GM21360 (cell line): ENCODE results near the gene PTPRT.

Experiments used
- ATAC-seq: cut with Tn5 transposase; IDR thresholded peaks from one replicate; pipeline ENCODE4 v1.9.1; 2021; ENCODE audit warnings: mild to moderate bottlenecking, moderate library complexity; ENCODE audit not compliant: unreplicated experiment

PTPRT gene

DNA sequence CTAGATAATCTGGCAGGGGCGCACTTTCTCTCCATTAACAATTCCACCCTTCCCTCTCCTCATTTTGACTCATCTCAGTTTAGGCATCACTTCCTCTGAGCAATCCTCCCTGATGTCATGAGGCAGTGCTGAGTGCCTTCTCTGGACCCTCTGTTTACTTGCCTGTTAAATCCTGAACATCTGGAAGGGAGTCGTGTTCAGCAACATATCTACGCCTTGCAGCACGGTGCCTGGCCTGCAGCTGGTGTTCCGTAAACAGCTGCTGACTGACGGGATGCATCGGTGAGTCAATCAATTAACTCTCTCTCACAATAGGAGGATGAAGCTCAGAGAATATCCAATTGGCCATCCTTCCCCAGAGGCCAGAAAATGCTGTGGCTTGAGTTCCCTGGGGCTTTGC, 613.5 kb downstream of the PTPRT start:
- ATAC-seq: no peak

DNA sequence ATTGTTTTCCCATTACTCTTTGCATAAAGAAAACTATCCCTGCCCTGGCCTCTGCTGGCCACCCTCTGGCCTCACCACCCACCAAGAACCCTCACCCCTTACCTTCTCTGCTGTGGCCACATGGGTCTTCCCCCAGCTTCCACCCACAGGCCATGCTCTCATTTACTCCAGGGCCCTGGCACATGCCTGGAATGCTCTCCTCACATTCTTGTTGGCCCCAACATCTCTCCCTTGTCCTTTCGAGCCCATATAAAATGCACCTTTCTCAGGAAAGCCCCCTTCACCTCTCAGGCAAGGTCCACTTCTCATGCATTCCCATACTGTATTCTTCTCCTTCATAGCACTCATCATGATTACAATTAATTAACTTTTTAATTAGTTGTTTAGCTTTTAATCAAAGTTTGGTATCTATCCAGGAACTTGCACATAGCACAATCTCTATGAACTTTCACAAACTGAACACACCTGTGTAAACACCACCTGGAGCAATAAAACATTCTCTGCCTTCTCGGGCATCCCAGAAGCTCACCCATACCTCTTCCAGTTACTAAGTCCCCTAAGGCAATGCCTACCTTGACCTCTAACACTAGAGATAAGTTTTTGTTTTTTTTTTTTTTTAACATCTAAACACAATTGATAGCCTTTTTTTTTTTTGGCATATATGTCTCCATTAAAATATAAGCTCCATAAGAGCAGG, 617.2 kb downstream of the PTPRT start:
- ATAC-seq: no peak

DNA sequence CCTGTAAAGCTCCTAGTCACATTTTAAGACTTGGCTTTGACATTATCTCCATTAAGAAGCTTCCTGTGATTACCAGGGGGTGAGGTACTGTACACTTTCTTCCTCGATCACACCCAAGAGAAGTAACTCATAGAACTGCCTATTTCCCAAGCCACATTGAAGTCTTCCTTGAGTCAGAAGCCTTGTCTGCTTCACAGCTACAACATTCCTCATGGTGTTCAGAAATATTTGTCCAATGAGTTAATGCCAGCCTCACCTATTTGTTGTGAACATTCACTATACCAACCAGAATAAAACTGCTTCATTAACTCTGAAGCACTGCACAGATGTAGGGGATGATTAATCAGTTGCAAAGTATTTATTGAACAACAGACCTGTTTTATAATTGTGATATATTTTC, 622.3 kb downstream of the PTPRT start:
- ATAC-seq: no peak

DNA sequence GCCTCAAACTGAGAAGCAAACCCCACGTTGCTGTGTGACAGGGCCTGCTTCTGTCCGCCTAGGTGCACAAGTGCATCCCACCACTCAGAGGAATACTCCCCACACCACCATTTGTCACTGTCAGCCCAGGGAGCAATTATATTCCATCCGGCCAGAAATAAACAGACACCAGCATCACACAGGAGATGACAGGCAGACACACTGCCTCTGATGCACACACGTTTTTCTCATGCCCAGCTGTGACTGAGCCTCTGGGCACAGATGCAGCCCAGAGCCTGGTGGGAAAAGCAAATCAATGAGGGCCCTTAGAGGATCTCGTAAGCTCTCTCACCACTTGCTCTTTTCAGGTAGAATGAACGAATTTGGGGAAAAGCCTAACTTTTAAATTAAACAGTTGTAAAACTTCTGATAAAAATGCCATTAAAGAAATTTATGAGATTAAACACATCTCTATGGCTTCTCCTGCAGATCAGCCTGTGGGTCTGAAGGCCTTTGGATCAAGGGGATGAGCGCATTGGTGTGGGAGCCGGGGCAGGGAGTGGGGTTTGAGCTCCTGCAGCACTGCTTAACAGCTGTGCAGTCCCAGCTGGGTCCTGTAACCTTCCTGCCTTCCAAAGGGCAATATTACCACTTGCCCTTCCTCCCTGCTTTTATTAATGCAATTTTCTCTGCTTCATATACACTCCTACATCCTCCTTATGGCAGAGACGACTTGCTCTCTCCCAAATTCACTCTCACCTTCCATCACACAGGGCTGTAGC, 624.3 kb downstream of the PTPRT start:
- no peak for ATAC-seq

DNA sequence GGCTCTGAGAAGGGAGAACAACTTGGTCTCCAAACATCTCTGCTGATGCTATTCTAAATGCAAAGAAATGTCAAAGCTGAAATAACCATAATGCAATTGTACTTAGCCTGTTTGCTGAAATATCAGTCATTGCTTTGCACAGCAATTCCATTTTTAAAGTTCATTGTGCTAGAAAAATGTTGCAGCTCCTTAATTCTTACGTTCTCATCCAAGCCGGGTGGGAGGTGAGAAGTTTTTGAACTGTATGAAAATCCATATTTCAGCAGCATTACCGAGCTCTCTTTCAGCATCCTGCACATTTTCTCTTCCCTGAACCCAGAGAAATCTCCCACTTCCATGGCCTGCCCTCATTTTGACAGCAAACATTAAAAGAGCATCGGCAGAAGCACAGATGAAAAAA, 630.0 kb downstream of the PTPRT start:
- ATAC-seq: no peak

DNA sequence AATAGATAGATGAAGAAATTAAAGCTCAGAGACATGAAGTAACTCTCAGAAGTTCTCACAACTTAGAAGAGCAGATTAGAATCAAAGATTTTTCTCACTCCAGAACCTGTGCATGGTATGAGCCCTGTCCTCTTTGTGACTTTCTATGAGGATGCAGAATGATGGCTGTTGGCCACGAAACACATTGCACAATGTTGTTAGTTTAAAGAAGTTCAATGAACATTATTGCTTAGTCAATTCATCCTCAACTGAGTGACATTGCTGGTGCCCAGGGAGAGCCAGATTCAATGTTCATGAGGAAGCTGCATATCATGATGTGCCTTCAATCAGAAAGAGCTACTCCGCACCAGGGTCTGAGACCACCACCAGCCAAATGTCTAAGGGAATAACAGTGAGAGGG, 633.1 kb downstream of the PTPRT start:
- ATAC-seq: no peak

DNA sequence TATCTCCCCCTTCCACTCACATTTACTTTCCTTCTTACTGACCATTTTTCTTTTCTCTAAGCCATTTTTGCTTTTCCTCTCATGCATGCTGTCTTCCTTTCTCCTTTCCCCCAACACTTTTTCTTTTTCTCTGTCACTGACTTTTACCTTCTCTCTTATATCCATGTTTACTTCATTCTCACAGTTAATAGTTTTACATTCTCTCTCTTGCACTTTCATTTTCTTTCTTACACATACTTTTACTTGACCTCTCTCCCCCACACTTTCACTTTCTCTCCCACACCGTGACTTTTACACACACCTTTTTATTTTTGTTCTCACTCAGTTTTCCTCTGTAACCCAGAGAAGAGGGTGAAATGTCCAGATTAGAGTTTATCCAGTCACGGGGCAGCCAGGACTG, 636.3 kb downstream of the PTPRT start:
- peak; percentile 79 for ATAC-seq

DNA sequence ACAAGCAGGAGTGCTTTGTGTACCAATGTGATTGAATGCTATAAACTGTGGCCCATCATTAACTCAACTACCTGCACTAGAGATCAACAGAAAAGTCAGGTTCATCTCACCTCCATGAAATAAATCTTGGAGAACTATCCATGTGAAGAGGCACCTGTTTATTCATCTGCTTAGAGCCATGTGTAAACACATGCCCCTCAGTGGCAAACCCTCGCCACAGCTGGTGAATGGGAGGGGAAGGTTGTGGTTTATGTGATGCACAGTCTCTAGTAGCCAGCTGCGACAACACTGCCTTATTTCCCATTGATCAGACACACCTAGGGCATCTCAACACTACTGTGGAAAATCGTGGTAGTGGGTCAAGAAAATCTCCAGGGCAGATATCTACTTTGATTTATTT, 640.2 kb downstream of the PTPRT start:
- no peak for ATAC-seq

DNA sequence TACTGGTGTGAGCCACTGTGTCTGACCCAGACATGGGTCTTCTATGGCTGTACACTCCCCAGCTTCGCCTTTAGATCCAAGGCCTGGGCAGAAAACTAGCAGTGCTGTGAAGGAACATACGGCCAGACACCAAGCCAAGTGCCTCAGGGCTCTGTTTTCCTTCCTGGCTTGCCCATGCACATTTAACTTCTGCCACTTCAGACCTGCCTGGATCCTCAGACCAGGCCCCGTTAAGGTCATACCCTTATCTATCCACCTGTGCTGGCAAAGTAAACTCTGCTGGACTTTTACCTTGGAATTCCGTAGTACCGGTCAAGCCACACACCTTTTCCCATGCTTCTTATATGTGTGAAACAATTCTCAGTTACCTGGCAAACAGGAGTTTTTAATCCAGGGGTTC, 644.8 kb downstream of the PTPRT start:
- no peak for ATAC-seq

DNA sequence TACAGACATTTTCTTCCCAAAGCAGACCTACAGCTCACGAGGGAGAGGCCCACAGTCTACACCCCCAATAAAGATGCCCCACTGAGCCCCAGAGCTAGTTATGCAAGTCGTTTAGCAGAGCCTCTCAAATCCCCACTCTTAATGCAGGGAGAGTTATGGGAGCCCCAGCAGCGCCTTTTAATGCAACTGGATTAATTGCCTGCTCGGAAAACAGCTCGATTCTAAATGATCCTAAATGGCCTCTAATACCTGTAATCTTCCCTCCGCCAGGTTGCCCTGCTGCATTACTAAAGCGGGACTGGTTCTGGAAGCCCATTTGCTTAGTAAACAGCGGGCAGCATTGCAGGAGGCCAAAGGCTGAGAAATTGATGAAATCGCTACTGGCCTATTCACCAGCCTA, 656.9 kb downstream of the PTPRT start:
- no peak for ATAC-seq

DNA sequence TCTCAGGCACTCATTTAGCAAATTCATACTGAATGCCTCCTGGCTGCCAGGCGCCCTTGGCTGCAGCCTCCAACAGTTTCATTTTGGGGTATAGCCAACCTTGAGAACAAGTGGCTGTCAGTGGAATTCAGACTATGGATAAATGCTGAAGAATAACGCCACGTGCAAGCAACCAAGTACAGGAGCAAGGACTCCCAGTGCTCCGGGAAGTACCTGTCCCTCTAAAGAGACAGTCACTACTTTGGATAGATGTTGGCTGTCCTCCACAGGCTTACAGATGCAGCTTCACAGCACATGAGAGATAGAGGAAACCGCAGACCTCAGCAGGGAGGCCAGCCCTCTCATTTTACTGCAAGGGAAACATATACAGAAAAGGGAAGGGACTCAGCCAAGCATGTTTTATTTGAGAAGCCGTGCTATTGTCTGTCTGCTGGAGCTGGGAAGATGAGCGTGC, 658.2 kb downstream of the PTPRT start:
- ATAC-seq: peak; percentile 63

DNA sequence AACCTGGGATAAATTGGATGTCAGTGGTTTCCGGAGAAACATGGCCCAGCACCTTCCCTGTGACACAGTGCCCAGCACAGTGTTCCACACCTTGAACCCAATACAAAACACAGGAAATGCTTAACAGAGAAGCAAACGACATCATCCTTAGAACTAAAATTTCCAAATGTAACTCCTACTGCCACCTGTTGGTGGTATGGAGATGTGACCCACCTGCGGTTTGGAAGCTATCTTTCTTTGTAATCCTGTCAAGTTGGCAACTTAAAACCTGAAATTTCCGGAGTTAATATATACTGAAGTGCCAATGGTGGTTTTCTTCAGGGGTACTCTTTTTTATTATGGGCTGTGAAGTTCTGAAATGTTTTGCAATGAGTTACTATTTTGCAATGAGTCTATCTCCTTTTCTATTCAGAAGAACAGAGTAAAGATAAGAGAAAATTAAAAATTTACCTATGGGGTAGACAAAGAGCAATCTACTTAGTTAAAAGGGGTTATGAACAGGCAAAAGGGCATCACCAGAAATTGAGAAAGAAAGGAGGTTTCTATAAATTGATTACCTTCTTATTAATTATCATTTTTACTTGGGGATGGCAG, 658.8 kb downstream of the PTPRT start:
- ATAC-seq: no peak

DNA sequence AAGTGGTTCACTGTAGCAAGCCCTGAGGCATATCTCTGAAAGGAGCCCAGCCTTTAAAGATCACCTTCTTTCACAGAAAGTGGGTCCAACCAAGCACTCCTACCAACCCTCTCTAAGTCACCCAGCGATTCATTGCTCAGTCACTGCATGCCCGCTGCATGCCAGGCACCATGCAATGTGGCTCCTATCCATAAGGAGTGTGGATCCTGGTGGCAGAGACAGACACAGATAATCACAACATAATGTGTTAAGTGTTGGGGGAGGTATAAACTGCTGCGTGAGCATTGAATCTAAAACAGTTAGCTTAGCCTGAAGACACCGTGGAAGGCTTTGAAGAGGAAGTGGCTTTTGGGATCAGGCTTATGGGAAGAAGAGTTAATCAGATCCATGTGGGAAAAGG, 659.5 kb downstream of the PTPRT start:
- ATAC-seq: no peak

DNA sequence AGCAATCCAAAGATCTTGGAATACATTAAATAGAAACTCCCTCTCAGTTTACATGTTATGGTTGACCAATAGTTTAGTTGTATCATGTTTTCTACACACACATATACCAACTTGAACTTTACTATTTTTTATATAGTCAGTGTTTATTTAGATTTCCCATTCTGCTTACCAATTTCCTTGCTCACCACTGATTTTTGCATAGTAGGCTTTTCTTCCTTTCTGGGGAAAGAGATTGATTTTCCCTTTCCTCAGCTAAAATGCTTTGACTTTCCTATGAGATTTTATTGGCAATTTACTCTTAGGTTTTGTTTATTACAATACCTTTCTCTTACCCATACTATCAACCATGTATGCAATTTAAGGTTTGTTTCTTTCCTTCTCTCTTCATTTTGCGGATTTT, 665.6 kb downstream of the PTPRT start:
- no peak for ATAC-seq

DNA sequence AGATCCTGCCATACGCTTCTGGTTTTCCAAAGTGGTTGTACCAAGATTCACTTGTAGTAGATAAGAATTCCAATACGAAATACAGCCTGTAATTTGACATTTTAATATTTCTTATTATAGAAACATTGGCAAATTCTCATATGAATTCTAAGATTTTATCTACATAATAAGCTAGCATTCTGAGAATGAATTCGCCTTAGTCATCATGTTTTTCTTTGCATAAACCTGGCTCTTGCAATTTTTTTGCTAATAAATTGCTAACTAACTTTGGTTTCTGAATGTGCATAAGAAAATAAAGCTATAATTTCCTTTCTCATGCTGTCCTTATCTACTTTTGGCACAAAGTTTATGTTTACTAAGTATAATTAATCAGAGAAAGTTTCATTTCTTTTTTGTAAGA, 673.0 kb downstream of the PTPRT start:
- ATAC-seq: no peak

DNA sequence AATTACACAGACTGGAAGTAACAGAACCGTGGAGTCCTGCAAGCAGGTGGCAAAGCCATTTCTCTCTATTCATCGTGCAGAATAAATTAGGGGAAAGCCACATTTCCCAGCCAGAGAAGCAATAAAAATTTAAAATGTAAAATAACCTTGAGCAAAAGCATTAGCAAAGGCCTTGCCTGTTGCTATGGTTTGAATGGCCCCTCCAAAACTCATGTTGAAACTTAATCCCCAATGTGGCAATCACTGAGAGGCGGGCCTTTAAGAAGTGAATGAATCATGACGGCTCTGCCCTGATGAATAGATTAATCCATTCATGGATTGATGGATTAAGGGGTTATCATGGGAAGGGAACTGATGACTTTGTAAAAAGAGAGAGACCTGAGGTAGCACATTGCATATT, 679.0 kb downstream of the PTPRT start:
- no peak for ATAC-seq

DNA sequence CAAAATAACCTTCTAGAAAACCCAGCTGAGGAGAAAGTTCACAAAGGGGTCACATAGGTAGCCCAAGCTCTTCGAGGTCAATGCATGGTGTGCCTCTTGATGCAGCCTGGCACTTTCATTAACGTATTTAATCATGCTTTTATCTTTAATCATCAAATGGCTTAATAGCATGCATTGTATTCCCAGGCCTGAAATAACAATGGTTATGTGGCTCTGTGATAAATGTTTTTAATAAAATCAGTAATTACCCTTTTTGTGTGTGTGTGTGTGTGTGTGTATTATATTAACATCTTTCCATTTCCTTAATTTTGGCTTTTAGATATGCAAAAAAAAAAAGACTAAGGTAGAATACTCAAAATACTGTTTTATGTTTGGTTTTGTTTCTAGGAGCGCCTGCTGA, 681.8 kb downstream of the PTPRT start:
- ATAC-seq: no peak

DNA sequence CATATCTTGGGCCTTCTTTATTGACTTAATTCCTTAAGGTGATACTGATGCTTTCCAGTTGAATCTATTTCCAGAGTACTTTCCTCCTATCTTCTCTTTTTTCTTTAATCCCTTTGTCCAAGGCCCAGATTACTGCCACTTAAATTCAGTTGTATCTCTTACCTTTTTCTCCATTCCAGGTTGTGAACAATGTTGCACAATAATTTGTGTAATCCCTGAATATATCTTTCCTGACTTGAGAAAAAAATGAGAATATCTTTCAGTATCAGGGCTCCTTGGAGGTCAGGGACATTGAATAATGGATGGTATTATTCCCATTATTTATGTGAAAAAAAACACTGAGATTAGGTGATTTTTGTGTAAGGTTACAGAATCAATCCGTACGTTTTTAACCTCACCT, 683.3 kb downstream of the PTPRT start:
- no peak for ATAC-seq

DNA sequence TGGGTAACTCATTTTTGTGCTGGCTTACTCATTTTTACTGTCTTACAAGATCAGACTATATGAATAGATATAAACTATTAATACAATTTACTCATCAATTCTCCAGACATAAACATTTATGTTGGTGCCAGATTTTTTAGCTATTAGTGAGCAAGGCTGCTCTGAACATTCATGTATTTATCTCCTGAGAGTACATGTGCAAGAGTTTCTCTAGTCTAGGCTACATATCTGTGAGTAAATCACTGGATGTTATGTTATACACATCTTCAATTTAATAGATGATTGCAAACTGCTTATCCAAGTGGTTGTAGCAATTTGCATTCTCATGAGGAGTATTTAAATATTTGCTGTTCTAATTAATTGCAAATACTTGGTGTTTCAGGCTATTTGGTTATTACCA, 687.1 kb downstream of the PTPRT start:
- ATAC-seq: no peak

DNA sequence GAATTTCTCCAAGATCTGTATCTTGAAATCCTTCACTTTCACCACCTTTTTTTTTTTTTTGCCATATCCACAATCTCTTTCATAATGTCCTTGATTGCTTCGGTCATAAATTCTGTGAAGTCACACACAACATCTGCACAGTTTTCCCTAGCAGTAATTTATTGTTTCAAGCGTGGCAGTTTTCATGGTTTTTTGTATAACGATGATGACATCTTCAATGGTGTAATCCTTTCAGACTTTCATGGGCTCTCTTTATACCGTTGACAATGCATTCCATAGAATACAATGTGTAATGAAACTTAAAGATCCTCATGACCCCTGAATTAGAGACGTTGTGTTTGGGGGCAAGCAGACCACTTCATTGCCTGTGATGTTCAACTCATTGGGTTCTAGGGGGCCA, 693.1 kb downstream of the PTPRT start:
- no peak for ATAC-seq

DNA sequence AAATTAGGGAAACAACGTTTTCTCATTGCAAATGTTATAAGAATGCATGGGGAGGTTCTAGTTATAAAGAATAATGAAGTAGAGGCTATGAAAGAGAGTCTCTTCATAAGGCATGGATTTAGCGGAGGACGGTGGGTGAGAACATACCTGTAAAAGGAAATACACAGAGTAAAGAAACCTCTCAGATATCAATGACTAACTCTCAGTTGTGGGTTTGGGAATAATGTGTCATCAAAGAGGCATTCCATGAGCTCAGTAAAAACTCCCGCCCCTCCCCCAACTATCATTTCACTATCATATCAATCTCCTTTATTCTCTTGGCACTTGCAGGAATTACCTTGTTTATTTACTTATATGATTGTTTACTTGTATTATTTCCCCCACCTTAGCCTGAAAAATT, 695.4 kb downstream of the PTPRT start:
- ATAC-seq: no peak

DNA sequence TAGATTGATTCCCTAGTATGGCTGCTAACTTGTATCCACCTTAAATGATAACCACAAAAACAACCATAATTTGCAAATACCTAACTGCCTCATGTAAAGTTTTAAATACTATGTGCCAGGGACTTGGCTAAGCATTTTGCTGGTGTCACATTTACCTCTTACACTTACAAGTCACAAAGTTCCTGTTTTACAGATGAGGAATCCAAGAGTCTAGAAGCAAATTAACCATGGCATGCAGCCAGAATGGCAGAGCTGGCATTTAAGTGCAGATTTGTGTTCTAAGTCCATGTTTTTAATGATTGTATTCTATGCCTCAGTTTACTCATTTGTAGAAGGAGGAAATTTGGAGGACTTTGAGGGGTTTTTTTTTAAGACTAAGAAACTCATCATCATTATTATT, 696.7 kb downstream of the PTPRT start:
- ATAC-seq: no peak
